Measurements from ENCODE around the gene DNAH3.

DNA sequence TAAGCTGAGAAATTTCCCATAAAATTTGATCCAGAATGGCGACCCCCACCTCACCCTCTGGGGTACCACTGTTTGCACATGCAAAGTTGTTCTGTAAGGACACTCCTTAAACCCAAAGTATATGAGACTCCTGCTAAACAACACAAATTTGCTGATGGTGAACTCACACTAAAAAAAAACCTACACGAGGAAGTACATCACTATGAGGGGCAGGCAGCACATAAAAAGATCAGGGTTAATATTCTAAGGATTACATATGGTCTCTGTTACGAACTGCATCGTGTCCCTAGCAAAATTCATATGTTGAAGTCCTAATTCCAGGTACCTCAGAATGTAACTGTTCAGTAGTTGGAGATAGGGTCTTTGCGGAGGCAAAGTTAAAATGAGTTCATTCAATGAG, 189.7 kb downstream of the DNAH3 start:
- TF ChIP-seq POLR2A (IDR thresholded peaks at IDR 0.05), result no peak
- TF ChIP-seq, protein P1, sequence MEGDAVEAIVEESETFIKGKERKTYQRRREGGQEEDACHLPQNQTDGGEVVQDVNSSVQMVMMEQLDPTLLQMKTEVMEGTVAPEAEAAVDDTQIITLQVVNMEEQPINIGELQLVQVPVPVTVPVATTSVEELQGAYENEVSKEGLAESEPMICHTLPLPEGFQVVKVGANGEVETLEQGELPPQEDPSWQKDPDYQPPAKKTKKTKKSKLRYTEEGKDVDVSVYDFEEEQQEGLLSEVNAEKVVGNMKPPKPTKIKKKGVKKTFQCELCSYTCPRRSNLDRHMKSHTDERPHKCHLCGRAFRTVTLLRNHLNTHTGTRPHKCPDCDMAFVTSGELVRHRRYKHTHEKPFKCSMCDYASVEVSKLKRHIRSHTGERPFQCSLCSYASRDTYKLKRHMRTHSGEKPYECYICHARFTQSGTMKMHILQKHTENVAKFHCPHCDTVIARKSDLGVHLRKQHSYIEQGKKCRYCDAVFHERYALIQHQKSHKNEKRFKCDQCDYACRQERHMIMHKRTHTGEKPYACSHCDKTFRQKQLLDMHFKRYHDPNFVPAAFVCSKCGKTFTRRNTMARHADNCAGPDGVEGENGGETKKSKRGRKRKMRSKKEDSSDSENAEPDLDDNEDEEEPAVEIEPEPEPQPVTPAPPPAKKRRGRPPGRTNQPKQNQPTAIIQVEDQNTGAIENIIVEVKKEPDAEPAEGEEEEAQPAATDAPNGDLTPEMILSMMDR (IDR thresholded peaks at IDR 0.05), result no peak
